Uterus (tissue), 4 donors: ENCODE data around the gene OSBPL2. TPM values are rescaled to one million over a fixed set of nuclear protein-coding genes. Genes with fewer than 3 reads are reported as not detected.

ENCODE experiments used
- DNase-seq, 2 donors: peaks; one replicate each; pipeline ENCODE4 v3.0.0-alpha.2; 2019 to 2020
- H3K27ac ChIP-seq, 2 donors: fragments of 200-600 bp; sonication (generic); 1 replicate in 1 of 2; 2 replicates in 1 of 2; pipeline ENCODE4 v1.5.1; 2016 to 2018
- H3K27me3 ChIP-seq, 2 donors: fragments of 200-600 bp; sonication (generic); one replicate each; pipeline ENCODE4 v1.5.1; 2018 to 2019; ENCODE audit warnings: control low read depth in 1 of 2
- H3K36me3 ChIP-seq, 2 donors: fragments of 200-600 bp; sonication (generic); one replicate each; pipeline ENCODE4 v1.5.1; 2019; ENCODE audit warnings: control low read depth in 1 of 2
- H3K4me1 ChIP-seq, 2 donors: fragments of 200-600 bp; sonication (generic); one replicate each; pipeline ENCODE4 v1.5.1; 2018 to 2019; ENCODE audit warnings: control low read depth in 1 of 2
- H3K4me3 ChIP-seq, 2 donors: fragments of 200-600 bp; sonication (generic); 1 replicate in 1 of 2; 2 replicates in 1 of 2; pipeline ENCODE4 v1.5.1; 2018 to 2019; ENCODE audit warnings: mild to moderate bottlenecking in 1 of 2
- H3K9me3 ChIP-seq, 2 donors: fragments of 200-600 bp; sonication (generic); one replicate each; pipeline ENCODE4 v1.5.1; 2019; ENCODE audit warnings: control low read depth in 1 of 2
- CTCF ChIP-seq, 4 experiments: fragments of 200-600 bp in 2 of 4; fragments of 450-650 bp in 2 of 4; sonication (generic) in 2 of 4; IDR thresholded peaks; one replicate each; pipeline ENCODE4 v1.5.1; 2016 to 2019; ENCODE audit warnings: antibody characterized with exemption in 4 of 4, mild to moderate bottlenecking in 2 of 4, moderate library complexity in 1 of 4
- POLR2A ChIP-seq, 2 donors: fragments of 450-650 bp; IDR thresholded peaks; one replicate each; pipeline ENCODE4 v1.6.1; 2016; ENCODE audit warnings: antibody characterized with exemption in 2 of 2, mild to moderate bottlenecking in 1 of 2, moderate library complexity in 1 of 2
- intact Hi-C: fragments of 100-400 bp; cut with DNase I; formaldehyde crosslinking; loops from one replicate; pipeline ENCODE4 v1.15.1; 2023; ENCODE audit warnings: low total_unique reads
- total RNA-seq, 4 donors: library from RNA; depleted of rRNA in 3 of 4; stranded (reverse); fragments of >200 nt in 3 of 4; gene quantifications; one replicate each; pipeline versions ENCODE4 v1.1.0 to v1.2.4, GENCODE V29; 2014 to 2023
- donor health status: DM: yes; HTN: yes; CAD: no.

The OSBPL2 gene
- total RNA-seq, 4 donors from 2014 or later = 12.3 to 55.9 (median 33.4) TPM

DNA sequence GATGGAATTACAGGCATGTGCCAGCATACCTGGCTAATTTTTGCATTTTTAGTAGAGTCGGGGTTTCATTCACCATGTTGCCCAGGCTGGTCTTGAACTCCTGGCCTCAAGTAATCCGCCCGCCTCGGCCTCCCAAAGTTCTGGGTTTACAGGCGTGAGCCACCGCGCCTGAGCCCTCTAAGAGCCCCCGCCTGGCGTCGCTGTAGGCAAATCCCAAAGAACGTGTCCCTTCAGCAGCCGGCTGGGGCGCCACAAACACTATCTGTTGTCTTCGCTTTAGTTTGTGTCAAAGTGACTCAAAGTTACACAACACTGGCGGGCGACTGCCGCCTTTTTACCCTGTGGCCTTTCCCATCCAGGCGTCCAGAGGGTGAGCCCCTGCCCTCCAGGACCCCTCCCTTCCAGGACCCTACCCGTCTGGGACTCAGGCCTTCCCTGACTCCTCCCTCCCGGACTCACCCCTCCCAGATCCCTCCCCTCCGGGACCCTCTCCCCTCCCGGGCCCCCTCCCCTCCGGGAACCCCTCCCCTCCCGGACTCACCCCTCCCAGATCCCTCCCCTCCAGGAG, 63.5 kb downstream of the OSBPL2 start:
- peaks cover 0 to 12% of the 10 kb centered on the region in 2 donors for H3K4me1 ChIP-seq
- intact Hi-C loops = loop anchor here (5.0 kb wide), 1 partner anchor 75 kb away; no protein-coding TSS in a partner anchor
- H3K9me3 ChIP-seq = no peaks in the 10 kb centered on the region
- peak overlapping the region; percentile 94 to 100 for H3K27ac ChIP-seq
- DNase-seq = peak; percentile 89 to 92
- H3K36me3 ChIP-seq = no peaks in the 10 kb centered on the region
- TF ChIP-seq POLR2A (IDR thresholded peaks at IDR 0.05) (peak; percentile 13 to 54), CTCF (IDR thresholded peaks at IDR 0.05) (peak; percentile 82 to 96 (median 94))
- peak overlapping the region; percentile 57 to 96 for H3K4me3 ChIP-seq
- no peaks in the 10 kb centered on the region for H3K27me3 ChIP-seq

DNA sequence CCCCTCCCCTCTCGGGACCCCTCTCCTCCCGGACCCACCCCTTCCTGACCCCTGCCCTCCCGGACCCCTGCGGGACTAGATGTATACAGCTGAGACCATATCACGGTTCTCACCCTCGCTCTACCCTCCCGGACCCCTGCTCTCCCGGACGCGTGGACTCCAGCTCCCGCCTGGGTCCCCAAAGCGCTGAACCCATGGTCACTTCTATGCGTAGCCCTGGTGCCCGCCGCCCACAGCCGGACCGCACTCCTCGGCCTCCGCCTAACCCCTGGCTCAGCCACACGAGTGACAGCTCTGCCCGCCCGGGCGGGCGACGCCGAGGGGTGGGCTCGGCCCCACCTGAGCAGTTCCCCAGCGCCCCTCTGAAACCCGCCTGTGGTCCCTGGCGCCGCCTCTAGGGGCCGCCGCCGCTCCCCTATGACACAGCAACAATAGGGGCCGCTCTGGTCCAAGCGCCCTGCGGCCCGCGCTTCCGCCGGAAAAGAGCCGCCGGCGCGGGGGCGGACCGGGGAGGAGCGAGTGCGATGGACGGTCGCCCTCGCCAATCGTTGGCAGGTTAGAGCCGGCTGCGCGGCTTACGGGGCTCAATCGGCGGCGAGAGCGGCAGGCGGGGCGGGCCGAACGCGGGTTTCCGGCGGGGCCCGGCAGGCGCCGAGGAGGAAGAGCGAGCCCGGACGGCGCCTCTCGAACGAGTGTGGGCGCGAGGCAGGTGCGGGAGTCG, 64.2 kb downstream of the OSBPL2 start, which contains the start of gene ADRM1:
TSS of gene ADRM1 (plus strand) at position 657 of the 721 bp plus-strand sequence. CDS start 572 bp downstream, outside the sequence.
- H3K27me3 ChIP-seq = no peaks in the 10 kb centered on the region
- peak within 1 kb of the TSS; percentile 57 to 96 for H3K4me3 ChIP-seq
- intact Hi-C loops = loop anchor here (5.0 kb wide), 1 partner anchor 75 kb away; no protein-coding TSS in a partner anchor
- H3K4me1 ChIP-seq = peaks cover 0 to 12% of the 10 kb centered on the region in 2 donors
- no peaks in the 10 kb centered on the region for H3K36me3 ChIP-seq
- peak; percentile 93 to 97 for DNase-seq
- H3K9me3 ChIP-seq = no peaks in the 10 kb centered on the region
- TF ChIP-seq POLR2A (IDR thresholded peaks at IDR 0.05) = peak; percentile 60 to 62
- TF ChIP-seq CTCF (IDR thresholded peaks at IDR 0.05) = peak; percentile 96 to 99 (median 97)
- H3K27ac ChIP-seq = peak within 1 kb of the TSS; percentile 94 to 100

DNA sequence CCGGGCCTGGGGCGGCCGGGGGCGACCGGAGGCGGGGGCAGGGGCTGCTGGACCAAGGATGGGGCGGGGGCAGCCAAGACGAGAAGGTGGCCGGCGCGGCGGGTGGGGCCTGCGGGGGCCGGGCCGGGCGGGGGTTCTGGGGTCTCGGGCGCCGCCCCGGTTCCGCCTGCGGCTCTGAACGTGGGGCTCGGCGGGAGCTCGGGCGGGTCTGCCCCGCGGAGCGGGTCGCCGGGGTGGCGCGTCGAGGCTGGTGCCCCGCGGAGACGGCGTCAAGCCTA, 64.7 kb downstream of the OSBPL2 start:
- TF ChIP-seq POLR2A (IDR thresholded peaks at IDR 0.05) (no peak), CTCF (IDR thresholded peaks at IDR 0.05) (no peak)
- H3K4me3 ChIP-seq = peak overlapping the region; percentile 57 to 96
- no peaks in the 10 kb centered on the region for H3K36me3 ChIP-seq
- H3K27ac ChIP-seq = peak overlapping the region; percentile 94 to 100
- no peaks in the 10 kb centered on the region for H3K9me3 ChIP-seq
- intact Hi-C loops = loop anchor here (5.0 kb wide), 1 partner anchor 74 kb away; no protein-coding TSS in a partner anchor
- peaks cover 0 to 12% of the 10 kb centered on the region in 2 donors for H3K4me1 ChIP-seq
- H3K27me3 ChIP-seq = no peaks in the 10 kb centered on the region
- DNase-seq = no peak

DNA sequence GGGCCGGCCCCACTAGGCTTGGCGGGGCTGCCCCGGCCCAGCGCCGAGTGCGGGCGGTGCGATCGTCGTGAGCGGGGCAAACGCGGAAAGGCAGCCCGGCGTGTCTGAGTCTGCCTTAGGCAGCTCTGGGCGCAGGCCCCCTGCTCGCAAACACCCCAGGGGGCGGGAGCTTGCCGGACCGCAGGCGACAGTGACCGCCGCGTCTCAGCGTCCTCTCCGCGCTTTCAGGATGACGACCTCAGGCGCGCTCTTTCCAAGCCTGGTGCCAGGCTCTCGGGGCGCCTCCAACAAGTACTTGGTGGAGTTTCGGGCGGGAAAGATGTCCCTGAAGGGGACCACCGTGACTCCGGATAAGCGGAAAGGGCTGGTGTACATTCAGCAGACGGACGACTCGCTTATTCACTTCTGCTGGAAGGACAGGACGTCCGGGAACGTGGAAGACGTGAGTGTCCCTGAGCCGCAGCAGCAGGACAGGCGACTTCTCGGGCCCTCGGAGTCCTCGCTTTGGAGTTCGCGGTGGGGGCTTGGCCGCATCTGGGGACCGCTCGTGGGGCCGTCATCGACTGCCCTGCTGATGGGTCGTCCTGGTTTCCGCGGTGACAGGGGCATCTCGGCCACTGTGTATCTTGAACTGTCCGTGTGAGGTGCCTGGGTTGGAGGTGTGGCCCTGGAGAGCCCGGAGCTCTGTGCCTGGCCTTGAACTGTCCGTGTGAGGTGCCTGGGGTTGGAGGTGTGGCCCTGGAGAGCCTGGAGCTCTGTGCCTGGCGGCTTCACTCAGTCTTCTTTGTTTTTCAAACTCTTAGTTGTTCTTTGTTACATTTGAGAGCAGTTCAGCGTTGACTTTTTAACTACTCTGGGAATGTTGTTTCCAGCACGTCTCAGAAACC, 65.3 kb downstream of the OSBPL2 start:
- peak in 1 of 2 donors; percentile 17 for DNase-seq
- no peaks in the 10 kb centered on the region for H3K36me3 ChIP-seq
- no peak for TF ChIP-seq POLR2A (IDR thresholded peaks at IDR 0.05)
- no peak for TF ChIP-seq CTCF (IDR thresholded peaks at IDR 0.05)
- intact Hi-C loops = loop anchor here (5.0 kb wide), 1 partner anchor 74 kb away; no protein-coding TSS in a partner anchor
- H3K4me3 ChIP-seq = peak overlapping the region; percentile 57 to 96
- peak overlapping the region; percentile 94 to 100 for H3K27ac ChIP-seq
- no peaks in the 10 kb centered on the region for H3K27me3 ChIP-seq
- H3K9me3 ChIP-seq = no peaks in the 10 kb centered on the region
- H3K4me1 ChIP-seq = peaks cover 0 to 12% of the 10 kb centered on the region in 2 donors
